T-helper 2 cell treated with Interferon-gamma antibody and Interleukin-4, amounts not matched to agents 5 μg/mL and 100 μg/mL, for 36 hours (primary cell): ENCODE data around the gene INCENP.

Experiments used
- DNase-seq: peaks from one replicate; pipeline ENCODE4 v3.0.0; 2021; ENCODE audit warnings: low spot score
- H3K27ac Mint-ChIP-seq: one replicate; pipeline ENCODE4 v1.8.0; 2021; ENCODE audit warnings: mild to moderate bottlenecking, mixed read lengths
- H3K27me3 Mint-ChIP-seq: one replicate; pipeline ENCODE4 v1.8.0; 2021; ENCODE audit warnings: low read depth, mixed read lengths
- H3K36me3 Mint-ChIP-seq: one replicate; pipeline ENCODE4 v1.8.0; 2021; ENCODE audit warnings: low read depth, mixed read lengths
- H3K4me1 Mint-ChIP-seq: one replicate; pipeline ENCODE4 v1.8.0; 2021; ENCODE audit warnings: low read depth, mixed read lengths
- H3K4me3 Mint-ChIP-seq: one replicate; pipeline ENCODE4 v1.8.0; 2022; ENCODE audit warnings: mild to moderate bottlenecking, moderate library complexity, mixed read lengths
- H3K9me3 Mint-ChIP-seq: one replicate; pipeline ENCODE4 v1.8.0; 2021; ENCODE audit warnings: mixed read lengths

Gene INCENP

DNA sequence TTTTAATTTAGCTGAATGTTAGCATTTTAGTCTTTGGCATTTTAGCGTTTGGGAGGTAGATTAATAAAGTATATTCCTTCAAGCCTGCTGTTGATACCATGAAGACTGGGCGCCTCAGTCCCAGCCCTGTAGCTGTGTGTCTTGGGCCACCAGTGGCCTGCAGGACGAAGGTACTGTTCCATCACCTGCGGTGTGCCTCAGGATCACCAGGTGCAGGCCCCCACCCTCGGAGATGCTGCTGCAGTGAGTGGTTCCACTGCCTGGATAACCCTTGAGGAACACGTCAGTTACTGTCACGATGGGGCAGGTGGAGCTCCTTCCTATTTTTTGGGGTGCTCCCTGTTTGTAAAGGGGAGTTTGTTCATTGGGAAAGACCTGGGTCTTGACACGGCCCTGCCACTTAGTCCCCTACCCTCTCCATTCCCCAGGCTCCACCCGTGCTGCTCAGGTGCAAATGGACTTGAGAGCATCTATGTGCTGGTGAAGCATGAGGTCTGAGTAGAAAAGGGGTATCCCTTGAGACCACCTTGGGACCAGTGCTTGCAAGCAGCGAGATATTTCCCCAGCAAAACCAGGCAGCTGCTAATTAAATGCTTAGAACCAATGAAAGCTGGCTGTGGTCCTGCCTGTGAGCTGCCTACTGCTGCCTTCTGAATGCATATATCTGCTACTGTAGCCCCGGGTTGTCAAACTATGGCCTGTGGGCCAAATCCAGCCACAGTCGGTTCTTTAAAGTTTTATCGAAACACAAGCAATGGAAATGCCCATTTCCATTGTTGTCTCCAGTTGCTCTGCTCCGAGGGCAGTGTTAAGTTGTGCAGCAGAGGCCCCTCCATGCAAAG is 28.7 kb downstream of the INCENP start:
- DNase-seq: no peak
- Mint-ChIP-seq H3K27me3 (no peaks in the 10 kb centered on the region), H3K9me3 (no peaks in the 10 kb centered on the region), H3K4me1 (no peaks in the 10 kb centered on the region), H3K27ac (no peak overlapping the region), H3K36me3 (peaks cover 52% of the 10 kb centered on the region), H3K4me3 (no peak overlapping the region)

DNA sequence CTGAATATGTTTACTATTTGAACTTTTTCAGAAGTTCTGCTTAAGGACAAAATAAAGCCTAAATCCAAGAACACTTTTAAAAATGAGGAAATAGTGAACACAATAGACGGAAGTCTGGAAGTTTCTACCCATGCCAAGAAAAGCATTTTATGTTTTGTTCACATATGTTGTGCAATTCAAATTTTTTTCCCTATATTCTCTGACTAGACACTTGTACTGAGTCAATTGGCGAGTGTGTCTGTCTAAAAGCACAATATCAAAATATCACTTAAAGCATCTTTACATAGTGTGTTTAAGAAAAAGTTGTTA is 29.2 kb downstream of the INCENP start:
- Mint-ChIP-seq H3K36me3 (peaks cover 47% of the 10 kb centered on the region), H3K4me3 (no peak overlapping the region), H3K27ac (no peak overlapping the region), H3K9me3 (no peaks in the 10 kb centered on the region), H3K27me3 (no peaks in the 10 kb centered on the region), H3K4me1 (no peaks in the 10 kb centered on the region)
- DNase-seq: no peak

DNA sequence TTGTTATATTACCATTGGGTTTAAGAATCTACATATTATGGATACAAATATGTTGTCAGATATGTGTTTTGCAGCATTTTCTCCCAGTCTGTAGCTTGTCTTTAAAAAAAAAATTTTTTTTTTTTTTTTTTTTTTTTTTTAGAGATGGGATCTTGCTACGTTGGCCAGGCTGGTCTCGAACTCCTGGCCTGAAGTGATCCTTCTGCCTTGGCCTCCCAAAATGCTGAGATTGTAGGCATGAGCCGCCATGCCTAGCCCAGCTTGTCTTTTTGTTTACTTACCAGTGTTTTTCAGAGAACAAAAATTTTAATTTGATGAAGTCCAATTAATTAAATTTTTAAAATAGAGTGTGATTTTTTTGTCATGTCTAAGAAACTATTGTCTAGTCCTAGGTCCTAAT is 29.8 kb downstream of the INCENP start:
- no peak for DNase-seq
- Mint-ChIP-seq H3K4me3 (no peak overlapping the region), H3K36me3 (peaks cover 46% of the 10 kb centered on the region), H3K9me3 (no peaks in the 10 kb centered on the region), H3K27me3 (no peaks in the 10 kb centered on the region), H3K27ac (no peak overlapping the region), H3K4me1 (no peaks in the 10 kb centered on the region)

DNA sequence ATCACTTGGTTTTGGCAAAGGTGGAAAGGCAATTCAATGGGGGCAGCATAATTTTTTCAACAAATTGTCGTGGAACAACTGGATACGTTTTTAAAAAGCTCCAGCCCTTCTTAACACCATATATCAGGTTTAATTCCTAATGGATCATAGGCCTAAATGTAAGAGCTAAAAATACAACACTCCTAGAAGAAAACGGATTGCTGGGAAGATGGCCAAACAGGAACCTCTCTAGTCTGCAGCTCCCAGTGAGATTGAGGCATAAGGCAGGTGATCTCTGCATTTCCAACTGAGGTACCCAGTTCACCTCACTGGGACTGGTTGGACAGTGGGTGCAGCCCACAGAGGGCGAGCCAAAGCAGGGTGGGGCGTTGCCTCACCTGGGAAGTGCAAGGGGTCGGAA is 33.8 kb downstream of the INCENP start:
- Mint-ChIP-seq H3K27me3 (peaks cover 34% of the 10 kb centered on the region), H3K9me3 (no peaks in the 10 kb centered on the region), H3K27ac (no peak overlapping the region)

DNA sequence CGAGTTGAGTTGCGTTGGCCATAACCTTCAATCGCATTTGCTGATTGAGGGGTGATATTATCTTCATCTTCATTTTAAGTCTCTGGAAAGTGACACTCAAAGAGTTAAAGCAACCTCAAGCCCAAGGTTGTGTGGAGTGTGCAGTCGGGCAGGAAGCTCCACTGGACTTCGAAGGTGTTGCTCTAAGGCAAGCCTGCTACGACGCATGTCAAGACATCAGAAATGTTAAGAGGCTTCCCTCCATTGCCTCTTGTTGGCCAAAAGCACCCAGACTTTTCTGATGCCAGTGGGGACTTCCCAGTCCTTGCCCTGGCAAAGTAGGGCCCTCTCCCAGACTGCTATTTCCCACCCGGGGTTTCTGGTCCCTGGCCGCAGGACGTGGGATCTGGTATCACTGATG is 42.6 kb downstream of the INCENP start:
- no peaks in the 10 kb centered on the region for H3K36me3 Mint-ChIP-seq
- peaks cover 26% of the 10 kb centered on the region for H3K27me3 Mint-ChIP-seq
- DNase-seq: no peak
- peaks cover 2% of the 10 kb centered on the region for H3K4me1 Mint-ChIP-seq
- H3K9me3 Mint-ChIP-seq: no peaks in the 10 kb centered on the region
- H3K27ac Mint-ChIP-seq: no peak overlapping the region
- no peak overlapping the region for H3K4me3 Mint-ChIP-seq

More for the DNA sequence above, 33.8 kb downstream of the INCENP start:
- Mint-ChIP-seq H3K4me3 (no peak overlapping the region), H3K4me1 (no peaks in the 10 kb centered on the region), H3K36me3 (peaks cover 19% of the 10 kb centered on the region)
- no peak for DNase-seq

DNA sequence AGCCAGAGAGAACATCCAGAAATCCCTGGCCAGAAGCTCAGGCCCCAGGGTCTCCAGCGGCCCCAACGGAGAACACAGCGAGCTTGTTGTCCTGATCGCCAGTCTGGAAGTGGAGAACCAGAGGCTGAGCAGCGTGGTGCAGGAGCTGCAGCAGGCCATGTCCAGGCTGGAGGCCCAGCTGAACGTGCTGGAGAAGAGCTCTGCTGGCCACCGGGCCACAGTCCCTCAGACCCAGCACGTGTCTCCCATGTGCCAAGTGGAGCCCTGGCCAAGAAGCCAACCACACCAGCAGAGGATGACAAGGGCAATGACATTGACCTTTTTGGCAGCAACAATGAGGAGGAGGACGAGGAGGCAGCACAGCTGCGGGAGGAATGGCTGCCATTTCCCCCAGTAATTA is 45.6 kb downstream of the INCENP start:
- peaks cover 22% of the 10 kb centered on the region for H3K27me3 Mint-ChIP-seq
- H3K36me3 Mint-ChIP-seq: no peaks in the 10 kb centered on the region
- H3K9me3 Mint-ChIP-seq: no peaks in the 10 kb centered on the region
- H3K27ac Mint-ChIP-seq: no peak overlapping the region
- H3K4me3 Mint-ChIP-seq: no peak overlapping the region
- H3K4me1 Mint-ChIP-seq: peaks cover 4% of the 10 kb centered on the region
- DNase-seq: no peak

DNA sequence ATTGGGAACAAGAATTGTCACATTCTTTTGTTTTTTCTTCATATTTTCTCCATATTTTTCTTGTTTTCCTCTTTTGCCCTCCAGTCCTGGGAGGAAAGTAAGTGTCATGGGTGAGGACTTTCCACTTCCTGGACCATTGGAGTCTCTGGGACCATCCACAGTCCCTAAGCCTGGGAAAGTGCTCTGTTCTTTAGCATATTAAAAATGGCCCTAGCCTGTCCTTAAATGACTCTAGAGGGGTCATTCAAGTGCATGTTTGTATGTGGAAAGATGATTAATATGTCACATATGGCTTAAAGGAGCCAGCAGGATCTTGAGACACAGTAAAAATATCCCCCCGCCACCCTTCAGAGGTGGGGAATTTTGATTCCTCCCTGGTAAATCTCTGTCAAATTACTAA is 46.1 kb downstream of the INCENP start:
- Mint-ChIP-seq H3K36me3 (no peaks in the 10 kb centered on the region), H3K9me3 (no peaks in the 10 kb centered on the region), H3K27me3 (peaks cover 20% of the 10 kb centered on the region), H3K4me3 (no peak overlapping the region), H3K4me1 (peaks cover 4% of the 10 kb centered on the region), H3K27ac (no peak overlapping the region)
- DNase-seq: no peak

DNA sequence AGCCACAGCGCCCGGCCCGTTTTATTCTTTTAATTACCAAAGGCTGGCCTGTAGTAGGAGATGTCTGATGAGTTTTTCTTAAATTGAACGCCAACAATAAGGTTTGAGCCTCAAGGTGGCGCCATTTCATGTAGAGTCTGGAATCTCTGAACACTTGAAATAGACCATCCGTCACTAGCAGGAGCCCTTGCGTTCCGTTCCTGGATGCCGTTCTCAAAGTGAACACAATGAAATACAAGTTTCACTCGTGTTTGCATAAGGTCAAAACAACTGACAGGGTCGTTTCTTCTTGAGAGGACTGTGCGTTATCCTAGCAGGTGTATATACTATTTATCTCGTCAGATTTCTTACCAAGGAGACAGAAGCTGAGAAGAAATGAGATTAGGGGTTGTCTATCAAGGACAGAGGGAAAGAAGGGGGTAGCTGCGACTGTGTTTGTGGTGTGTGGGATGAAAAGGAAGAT is 47.5 kb downstream of the INCENP start:
- Mint-ChIP-seq H3K36me3 (no peaks in the 10 kb centered on the region), H3K4me3 (peak overlapping the region; percentile 30), H3K27me3 (peaks cover 20% of the 10 kb centered on the region), H3K9me3 (no peaks in the 10 kb centered on the region), H3K4me1 (peaks cover 4% of the 10 kb centered on the region), H3K27ac (no peak overlapping the region)
- DNase-seq: peak; percentile 58

DNA sequence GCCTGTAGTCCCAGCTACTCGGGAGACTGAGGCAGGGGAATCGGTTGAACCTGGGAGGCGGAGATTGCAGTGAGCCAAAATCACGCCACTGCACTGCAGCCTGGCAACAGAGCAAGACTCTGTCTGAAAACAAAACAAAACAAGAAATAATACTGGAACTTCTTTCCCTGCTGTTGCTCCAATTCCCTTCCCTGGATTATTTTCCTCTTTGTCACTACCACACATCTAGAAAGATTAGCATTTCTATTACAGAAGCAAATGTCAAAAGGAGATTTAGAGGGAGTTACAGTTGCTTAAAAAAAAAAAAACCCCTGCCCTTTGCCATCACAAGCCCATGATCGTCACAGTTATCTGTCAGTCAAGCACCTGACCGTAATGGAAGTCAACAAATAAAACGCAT is 48.5 kb downstream of the INCENP start:
- Mint-ChIP-seq H3K27ac (no peak overlapping the region), H3K4me3 (no peak overlapping the region), H3K4me1 (peaks cover 4% of the 10 kb centered on the region), H3K36me3 (no peaks in the 10 kb centered on the region), H3K9me3 (no peaks in the 10 kb centered on the region), H3K27me3 (peaks cover 20% of the 10 kb centered on the region)
- DNase-seq: no peak

DNA sequence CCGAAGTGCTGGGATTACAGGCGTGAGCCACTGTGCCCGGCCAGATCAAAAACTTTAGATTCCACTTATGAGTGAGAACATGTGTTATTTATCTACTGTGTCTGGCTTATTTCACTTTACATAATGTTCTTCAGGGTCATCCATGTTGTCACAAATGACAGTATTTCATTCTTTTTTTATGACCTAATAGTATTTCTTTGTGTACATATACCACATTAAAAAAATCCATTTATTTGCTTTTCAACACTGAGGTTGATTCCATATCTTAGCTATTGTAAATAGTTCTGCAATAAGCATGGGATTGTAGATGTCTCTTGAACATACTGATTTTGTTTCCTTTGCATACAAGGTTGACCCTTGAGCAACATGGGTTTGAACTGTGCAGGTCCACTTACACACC is 53.0 kb downstream of the INCENP start:
- Mint-ChIP-seq H3K27me3 (peaks cover 17% of the 10 kb centered on the region), H3K4me1 (no peaks in the 10 kb centered on the region), H3K9me3 (no peaks in the 10 kb centered on the region), H3K4me3 (no peak overlapping the region), H3K36me3 (no peaks in the 10 kb centered on the region), H3K27ac (no peak overlapping the region)
- DNase-seq: no peak

DNA sequence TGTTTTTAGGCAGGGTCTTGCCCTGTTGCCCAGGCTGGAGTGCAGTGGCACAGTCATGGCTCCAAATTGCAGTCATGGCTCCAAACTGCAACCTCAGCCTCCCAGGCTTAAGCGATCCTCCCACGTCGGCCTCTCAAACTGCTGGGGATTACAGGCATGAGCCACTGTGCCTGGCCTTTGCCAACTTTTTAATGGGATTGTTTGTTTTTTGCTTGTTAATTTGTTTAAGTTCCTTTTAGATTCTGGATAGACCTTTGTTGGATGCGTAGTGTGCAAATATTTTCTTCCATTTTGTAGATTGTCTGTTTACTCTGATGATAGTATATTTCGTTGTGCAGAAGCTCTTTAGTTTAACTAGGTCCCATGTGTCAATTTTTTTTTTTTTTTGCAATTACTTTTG is 56.2 kb downstream of the INCENP start:
- Mint-ChIP-seq H3K27ac (no peak overlapping the region), H3K4me1 (no peaks in the 10 kb centered on the region), H3K9me3 (no peaks in the 10 kb centered on the region), H3K36me3 (no peaks in the 10 kb centered on the region), H3K4me3 (no peak overlapping the region), H3K27me3 (peaks cover 16% of the 10 kb centered on the region)
- DNase-seq: no peak

DNA sequence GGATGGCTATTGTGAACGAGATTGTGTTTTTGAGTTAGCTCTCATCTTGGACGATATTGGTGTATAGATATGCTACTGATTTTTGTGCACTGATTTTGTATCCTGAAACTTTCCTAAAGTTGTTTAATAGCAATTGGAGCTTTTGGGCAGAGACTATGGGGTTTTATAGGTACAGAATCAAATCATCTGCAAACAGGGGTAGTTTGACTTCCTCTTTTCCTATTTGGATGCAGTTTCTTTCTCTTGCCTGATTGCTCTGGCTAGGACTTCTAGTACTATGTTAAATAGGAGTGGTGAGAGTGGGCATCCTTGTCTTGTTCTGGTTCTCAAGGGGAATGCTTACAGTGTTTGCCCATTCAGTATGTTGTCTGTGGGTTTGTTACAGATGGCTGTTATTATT is 57.3 kb downstream of the INCENP start:
- H3K9me3 Mint-ChIP-seq: no peaks in the 10 kb centered on the region
- H3K4me3 Mint-ChIP-seq: no peak overlapping the region

DNA sequence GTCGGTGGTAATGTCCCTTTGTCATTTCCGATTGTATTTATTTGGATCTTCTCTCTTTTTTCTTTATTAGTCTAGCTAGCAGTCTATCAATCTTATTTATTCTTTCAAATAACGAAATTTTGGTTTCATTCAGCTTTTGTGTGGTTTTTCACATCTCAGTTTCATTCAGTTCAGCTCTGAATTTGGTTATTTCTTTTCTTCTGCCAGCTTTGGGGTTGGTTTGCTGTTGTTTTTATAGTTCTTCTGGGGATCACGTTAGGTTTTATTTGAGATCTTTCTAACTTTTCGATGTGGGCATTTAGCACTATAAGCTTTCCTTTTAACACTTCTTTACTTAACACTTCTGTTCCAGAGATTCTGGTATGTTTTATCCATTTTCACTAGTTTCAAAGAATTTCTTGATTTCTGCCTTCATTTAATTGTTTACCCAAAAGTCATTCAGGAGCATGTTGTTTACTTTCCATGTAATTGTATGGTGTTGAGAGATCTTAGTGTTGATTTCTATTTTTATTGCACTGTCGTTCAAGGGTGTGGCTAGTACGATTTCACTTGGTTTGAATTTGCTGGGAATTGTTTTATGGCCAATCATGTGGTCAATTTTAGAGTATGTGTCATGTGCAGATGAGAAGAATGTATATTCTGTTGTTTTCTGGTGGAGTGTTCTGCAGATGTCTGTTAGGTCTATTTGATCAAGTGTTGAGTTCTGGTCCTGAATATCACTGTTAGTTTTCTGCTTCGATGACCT is 58.5 kb downstream of the INCENP start:
- no peaks in the 10 kb centered on the region for H3K4me1 Mint-ChIP-seq
- H3K36me3 Mint-ChIP-seq: no peaks in the 10 kb centered on the region
- no peaks in the 10 kb centered on the region for H3K9me3 Mint-ChIP-seq
- H3K4me3 Mint-ChIP-seq: no peak overlapping the region
- no peak overlapping the region for H3K27ac Mint-ChIP-seq
- peaks cover 20% of the 10 kb centered on the region for H3K27me3 Mint-ChIP-seq
- no peak for DNase-seq

More for the DNA sequence above, 57.3 kb downstream of the INCENP start:
- no peak for DNase-seq
- H3K27ac Mint-ChIP-seq: no peak overlapping the region
- peaks cover 20% of the 10 kb centered on the region for H3K27me3 Mint-ChIP-seq
- no peaks in the 10 kb centered on the region for H3K4me1 Mint-ChIP-seq
- no peaks in the 10 kb centered on the region for H3K36me3 Mint-ChIP-seq

DNA sequence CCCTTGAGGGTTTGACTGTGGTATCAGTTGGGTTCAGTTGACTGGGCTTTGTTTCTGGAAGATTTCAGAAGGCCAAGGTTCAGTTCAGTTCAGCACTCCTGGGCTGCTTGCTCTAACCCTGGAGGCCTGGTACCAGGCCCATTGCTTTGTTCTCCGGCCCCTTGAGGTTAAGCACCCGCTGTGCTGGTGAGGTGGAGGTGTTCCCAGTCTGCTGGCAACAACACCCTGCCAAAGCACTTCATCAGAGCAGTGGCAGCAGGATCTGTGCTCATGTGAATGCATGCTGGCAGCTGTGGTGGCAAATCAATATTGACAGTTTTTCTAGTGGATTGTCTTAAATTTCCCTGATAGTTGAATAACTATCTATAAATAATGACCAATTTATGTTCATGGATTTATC is 62.4 kb downstream of the INCENP start:
- no peak overlapping the region for H3K27ac Mint-ChIP-seq
- H3K9me3 Mint-ChIP-seq: no peaks in the 10 kb centered on the region
- no peak overlapping the region for H3K4me3 Mint-ChIP-seq
- H3K36me3 Mint-ChIP-seq: no peaks in the 10 kb centered on the region
- H3K4me1 Mint-ChIP-seq: no peaks in the 10 kb centered on the region
- no peak for DNase-seq
- peaks cover 30% of the 10 kb centered on the region for H3K27me3 Mint-ChIP-seq
